ENCODE data around the gene ZNF311. TPM values are rescaled to one million over a fixed set of nuclear protein-coding genes. Genes with fewer than 3 reads are reported as not detected.
A peak's percentile ranks its signal among the peaks of the same experiment; 100 is the strongest.
"Not testable (repeated sequence)": the region's sequence is repeated elsewhere in the genome, so short reads cannot be mapped to it uniquely, and the experiment has no call there.

The ZNF311 gene
- total RNA-seq, 4 donors from 2014 or later: 1.0 to 2.0 (median 1.6) TPM

- Histone ChIP-seq H3K4me3 (replicated peaks in 1 of 3) (no peak overlapping the region), H3K9me3 (no peaks in the 10 kb centered on the region), H3K36me3 (no peaks in the 10 kb centered on the region), H3K4me1 (peaks cover 0 to 7% of the 10 kb centered on the region in 2 donors), H3K27ac (no peak overlapping the region), H3K27me3 (no peaks in the 10 kb centered on the region)
- TF ChIP-seq CTCF (IDR thresholded peaks at IDR 0.05) (no peak), POLR2A (IDR thresholded peaks at IDR 0.05) (no peak)
- intact Hi-C loops (cut with DNase I): no loop called here
- 88 to 89% methylated on average over 3 of the region's 3 CpGs for WGBS, 2 donors
- DNase-seq: no peak
These were observed 48.8 kb downstream of the ZNF311 start for GRCh38 chr6:28956331-28956730.

GRCh38 chr6:28953585-28954258, 51.4 kb downstream of the ZNF311 start:
- no peak for DNase-seq

GRCh38 chr6:28953039-28953584, 52.0 kb downstream of the ZNF311 start:
- no peaks in the 10 kb centered on the region for H3K9me3 ChIP-seq
- no peak overlapping the region for H3K27ac ChIP-seq
- WGBS, 2 donors: 18 to 19% methylated on average over 13 of the region's 13 CpGs
- intact Hi-C loops (cut with DNase I): no loop called here
- H3K4me3 ChIP-seq (replicated peaks in 1 of 3): peak overlapping the region; percentile 17 to 50 (median 47)
- DNase-seq: peak in 1 of 2 donors; percentile 31
- no peaks in the 10 kb centered on the region for H3K27me3 ChIP-seq
- H3K4me1 ChIP-seq: peaks cover 0 to 8% of the 10 kb centered on the region in 2 donors
- TF ChIP-seq POLR2A (IDR thresholded peaks at IDR 0.05) (no peak), CTCF (IDR thresholded peaks at IDR 0.05) (no peak)
- no peaks in the 10 kb centered on the region for H3K36me3 ChIP-seq

More at GRCh38 chr6:28953585-28954258, 51.4 kb downstream of the ZNF311 start:
- no peak for TF ChIP-seq POLR2A (IDR thresholded peaks at IDR 0.05)
- Histone ChIP-seq H3K27ac (no peak overlapping the region), H3K4me1 (peaks cover 0 to 7% of the 10 kb centered on the region in 2 donors), H3K4me3 (replicated peaks in 1 of 3) (peak overlapping the region; percentile 17 to 50 (median 47)), H3K9me3 (no peaks in the 10 kb centered on the region), H3K27me3 (no peaks in the 10 kb centered on the region), H3K36me3 (no peaks in the 10 kb centered on the region)
- WGBS, 2 donors: 5 to 6% methylated on average over 22 of the region's 22 CpGs
- intact Hi-C loops (cut with DNase I): no loop called here

- H3K27me3 ChIP-seq; H3K9me3 ChIP-seq; H3K27ac ChIP-seq; H3K4me3 ChIP-seq (replicated peaks in 1 of 3); DNase-seq; H3K36me3 ChIP-seq; intact Hi-C loops (cut with DNase I): not testable (repeated sequence)
- 98 to 99% methylated on average over 20 to 34 of the region's 41 CpGs for WGBS, 2 donors
- H3K4me1 ChIP-seq: peaks cover 14 to 15% of the 10 kb centered on the region in 2 donors
These were observed 55.4 kb downstream of the ZNF311 start for GRCh38 chr6:28949656-28950195.

- H3K9me3 ChIP-seq: no peaks in the 10 kb centered on the region
- intact Hi-C loops (cut with DNase I): no loop called here
- H3K27me3 ChIP-seq: no peaks in the 10 kb centered on the region
- H3K4me1 ChIP-seq: peaks cover 13 to 14% of the 10 kb centered on the region in 2 donors
- no peak overlapping the region for H3K27ac ChIP-seq
- no peak overlapping the region for H3K4me3 ChIP-seq (replicated peaks in 1 of 3)
- H3K36me3 ChIP-seq: no peaks in the 10 kb centered on the region
- TF ChIP-seq CTCF (IDR thresholded peaks at IDR 0.05): no peak
- no peak for TF ChIP-seq POLR2A (IDR thresholded peaks at IDR 0.05)
- WGBS, 2 donors: 84 to 91% methylated on average over 23 of the region's 23 CpGs
- DNase-seq: no peak
These were observed 56.2 kb downstream of the ZNF311 start for GRCh38 chr6:28948782-28949486.

All from thyroid gland (tissue), 4 donors.